PC-9 (cell line): Measurements from ENCODE around the gene APOB.

ENCODE experiments used
- EZH2 ChIP-seq: fragments of 200-600 bp; sonication (generic); IDR thresholded peaks from 2 replicates; pipeline ENCODE4 v1.8.0; 2017; ENCODE audit warnings: antibody characterized with exemption, low read depth
- TF ChIP-seq, protein P1 (sequence below): fragments of 200-600 bp; sonication (generic); conservative IDR thresholded peaks from 2 replicates; pipeline ENCODE4 v1.6.1; 2017; ENCODE audit warnings: mixed run types, antibody characterized with exemption, mild to moderate bottlenecking, moderate library complexity

DNA sequence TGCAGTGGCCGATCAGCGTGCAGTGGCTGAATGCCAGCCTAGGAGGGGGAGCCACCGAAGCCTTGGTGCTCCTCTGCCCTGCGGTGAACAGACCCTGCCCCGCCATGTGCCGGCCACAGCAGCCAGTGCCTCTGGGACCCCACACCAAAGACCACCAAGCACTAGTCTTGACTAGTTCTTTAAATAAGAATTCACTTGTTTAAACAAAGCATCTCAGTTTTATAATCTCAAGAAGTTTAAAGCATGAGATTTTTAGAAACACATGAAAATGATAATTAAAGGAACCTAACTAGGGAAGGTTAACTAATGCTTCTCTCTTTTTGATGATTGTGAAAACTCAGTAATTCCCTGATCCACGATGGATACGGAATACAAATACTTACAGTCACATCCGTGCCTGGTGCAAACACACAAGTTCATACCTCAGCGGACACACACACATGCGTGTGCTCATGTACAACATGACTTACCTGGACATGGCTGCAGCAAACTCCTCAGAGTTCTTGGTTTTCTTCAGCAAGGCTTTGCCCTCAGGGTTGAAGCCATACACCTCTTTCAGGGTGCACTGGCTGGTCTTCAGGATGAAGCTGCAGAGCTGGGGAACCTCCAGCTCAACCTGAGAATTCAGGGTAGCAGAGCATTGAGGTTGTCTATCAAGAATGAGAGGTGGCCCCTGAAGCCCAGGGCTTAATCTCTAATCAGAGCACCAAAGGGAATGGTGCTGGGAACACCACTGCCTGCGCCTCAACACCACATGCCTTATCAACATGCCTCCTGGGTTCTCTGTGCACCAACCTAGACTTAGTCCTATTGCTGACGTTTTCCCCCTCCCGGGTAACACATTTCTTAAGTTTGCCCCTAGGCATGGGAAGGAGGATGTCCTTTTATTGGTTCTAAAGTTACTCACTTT lies 3.1 kb downstream of the APOB start:
- TF ChIP-seq, protein P1, sequence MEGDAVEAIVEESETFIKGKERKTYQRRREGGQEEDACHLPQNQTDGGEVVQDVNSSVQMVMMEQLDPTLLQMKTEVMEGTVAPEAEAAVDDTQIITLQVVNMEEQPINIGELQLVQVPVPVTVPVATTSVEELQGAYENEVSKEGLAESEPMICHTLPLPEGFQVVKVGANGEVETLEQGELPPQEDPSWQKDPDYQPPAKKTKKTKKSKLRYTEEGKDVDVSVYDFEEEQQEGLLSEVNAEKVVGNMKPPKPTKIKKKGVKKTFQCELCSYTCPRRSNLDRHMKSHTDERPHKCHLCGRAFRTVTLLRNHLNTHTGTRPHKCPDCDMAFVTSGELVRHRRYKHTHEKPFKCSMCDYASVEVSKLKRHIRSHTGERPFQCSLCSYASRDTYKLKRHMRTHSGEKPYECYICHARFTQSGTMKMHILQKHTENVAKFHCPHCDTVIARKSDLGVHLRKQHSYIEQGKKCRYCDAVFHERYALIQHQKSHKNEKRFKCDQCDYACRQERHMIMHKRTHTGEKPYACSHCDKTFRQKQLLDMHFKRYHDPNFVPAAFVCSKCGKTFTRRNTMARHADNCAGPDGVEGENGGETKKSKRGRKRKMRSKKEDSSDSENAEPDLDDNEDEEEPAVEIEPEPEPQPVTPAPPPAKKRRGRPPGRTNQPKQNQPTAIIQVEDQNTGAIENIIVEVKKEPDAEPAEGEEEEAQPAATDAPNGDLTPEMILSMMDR = no peak
- TF ChIP-seq EZH2 = no peak
